Rectal smooth muscle tissue (tissue), 1 donor: ENCODE data around the gene GTPBP4.
A peak's percentile ranks its signal among the peaks of the same experiment; 100 is the strongest.
"Not testable (repeated sequence)": the region's sequence is repeated elsewhere in the genome, so short reads cannot be mapped to it uniquely, and the experiment has no call there.

Experiments used
- H3K27ac ChIP-seq: one replicate; pipeline ENCODE4 v1.7.0; 2013; ENCODE audit warnings: low read depth, low read length, inconsistent platforms
- H3K27me3 ChIP-seq: one replicate; pipeline ENCODE4 v1.7.0; 2013; ENCODE audit warnings: low read length; ENCODE audit not compliant: control insufficient read depth, insufficient read depth
- H3K36me3 ChIP-seq: one replicate; pipeline ENCODE4 v1.7.0; 2013; ENCODE audit warnings: low read length; ENCODE audit not compliant: control insufficient read depth, insufficient read depth
- H3K4me1 ChIP-seq: one replicate; pipeline ENCODE4 v1.7.0; 2013; ENCODE audit warnings: low read length; ENCODE audit not compliant: control insufficient read depth, insufficient read depth
- H3K4me3 ChIP-seq: one replicate; pipeline ENCODE4 v1.7.0; 2013; ENCODE audit warnings: low read length
- H3K9ac ChIP-seq: one replicate; pipeline ENCODE4 v1.7.0; 2013; ENCODE audit warnings: low read length

GTPBP4 gene

DNA sequence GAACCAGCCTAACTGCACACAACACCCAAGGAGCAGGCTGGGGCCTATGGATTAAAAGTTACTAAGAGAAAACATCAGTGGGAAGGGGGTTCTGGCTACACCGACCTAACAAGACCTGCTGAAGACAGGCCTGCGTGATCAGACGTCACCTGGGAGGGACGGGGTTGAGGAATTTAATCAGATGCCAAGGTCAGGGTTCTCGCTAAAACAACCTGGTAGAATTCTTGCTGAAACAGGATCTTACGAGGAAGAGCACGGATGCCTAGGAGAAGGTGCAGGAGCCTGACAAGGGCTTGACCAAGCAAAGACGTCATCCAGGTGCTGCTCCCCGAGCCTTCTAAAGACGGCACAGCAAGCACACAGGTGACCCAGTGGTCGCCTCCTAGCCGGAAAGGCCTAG, 35.9 kb downstream of the GTPBP4 start:
- no peak overlapping the region for H3K9ac ChIP-seq
- no peaks in the 10 kb centered on the region for H3K4me1 ChIP-seq
- H3K36me3 ChIP-seq: no peaks in the 10 kb centered on the region
- H3K4me3 ChIP-seq: no peak overlapping the region
- H3K27me3 ChIP-seq: no peaks in the 10 kb centered on the region
- H3K27ac ChIP-seq: no peak overlapping the region

- H3K27me3 ChIP-seq: no peaks in the 10 kb centered on the region
- no peak within 1 kb of the TSS for H3K9ac ChIP-seq
- no peak within 1 kb of the TSS for H3K4me3 ChIP-seq
- H3K27ac ChIP-seq: no peak within 1 kb of the TSS
- no peaks in the 10 kb centered on the region for H3K4me1 ChIP-seq
- no peaks in the 10 kb centered on the region for H3K36me3 ChIP-seq
Observed at GRCh38 chr10:1025683-1026082, 37.4 kb downstream of the GTPBP4 start, which contains the start of gene IDI2. TSS of gene IDI2 (minus strand) at chr10:1025859. CDS start at chr10:1024723, 1,136 bp downstream.

DNA sequence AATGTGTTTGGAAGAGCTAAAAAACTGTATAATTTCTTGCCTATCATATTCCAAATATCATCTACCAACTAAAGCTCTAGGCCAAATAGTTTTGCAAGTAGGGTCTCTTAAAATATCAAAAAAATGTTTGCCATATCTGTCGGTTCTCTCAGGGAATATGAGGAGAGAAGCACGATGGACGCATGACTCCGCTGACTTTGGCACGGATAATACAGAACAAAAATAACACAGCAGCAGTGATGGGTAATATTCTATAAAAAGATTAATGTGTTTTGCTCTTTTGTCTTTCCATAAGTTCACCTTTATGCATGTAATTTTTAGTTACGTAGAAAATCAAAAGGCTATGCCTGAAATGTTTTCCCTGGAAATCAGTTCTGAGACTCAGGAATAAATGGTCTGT, 38.3 kb downstream of the GTPBP4 start:
- Histone ChIP-seq H3K36me3 (no peaks in the 10 kb centered on the region), H3K27me3 (no peaks in the 10 kb centered on the region), H3K9ac (no peak overlapping the region), H3K4me1 (no peaks in the 10 kb centered on the region), H3K27ac (no peak overlapping the region), H3K4me3 (no peak overlapping the region)

DNA sequence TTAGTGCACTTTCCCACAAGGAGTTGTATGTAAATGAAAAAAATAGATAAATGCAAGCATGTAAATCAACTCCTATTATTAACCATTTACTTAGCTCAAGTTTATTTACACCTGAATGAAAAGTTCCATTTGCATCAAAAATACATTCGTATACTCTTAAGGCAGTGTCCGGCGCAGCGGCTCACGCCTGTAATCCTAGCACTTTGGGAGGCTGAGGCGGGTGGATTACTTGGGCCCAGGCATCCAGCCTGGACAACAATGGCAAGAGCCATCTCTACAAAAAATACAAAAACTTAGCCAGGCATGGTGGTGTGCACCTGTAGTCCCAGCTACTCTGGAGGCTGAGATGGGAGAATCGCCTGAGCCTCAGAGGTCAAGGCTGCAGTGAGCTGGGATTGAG, 41.6 kb downstream of the GTPBP4 start:
- H3K36me3 ChIP-seq: no peaks in the 10 kb centered on the region
- no peaks in the 10 kb centered on the region for H3K27me3 ChIP-seq
- H3K9ac ChIP-seq: no peak overlapping the region
- no peak overlapping the region for H3K27ac ChIP-seq
- H3K4me3 ChIP-seq: no peak overlapping the region
- H3K4me1 ChIP-seq: no peaks in the 10 kb centered on the region

GRCh38 chr10:1033601-1034000, 45.4 kb downstream of the GTPBP4 start:
- no peak overlapping the region for H3K27ac ChIP-seq
- H3K27me3 ChIP-seq: no peaks in the 10 kb centered on the region
- no peak overlapping the region for H3K4me3 ChIP-seq
- no peaks in the 10 kb centered on the region for H3K36me3 ChIP-seq
- no peaks in the 10 kb centered on the region for H3K4me1 ChIP-seq
- no peak overlapping the region for H3K9ac ChIP-seq

DNA sequence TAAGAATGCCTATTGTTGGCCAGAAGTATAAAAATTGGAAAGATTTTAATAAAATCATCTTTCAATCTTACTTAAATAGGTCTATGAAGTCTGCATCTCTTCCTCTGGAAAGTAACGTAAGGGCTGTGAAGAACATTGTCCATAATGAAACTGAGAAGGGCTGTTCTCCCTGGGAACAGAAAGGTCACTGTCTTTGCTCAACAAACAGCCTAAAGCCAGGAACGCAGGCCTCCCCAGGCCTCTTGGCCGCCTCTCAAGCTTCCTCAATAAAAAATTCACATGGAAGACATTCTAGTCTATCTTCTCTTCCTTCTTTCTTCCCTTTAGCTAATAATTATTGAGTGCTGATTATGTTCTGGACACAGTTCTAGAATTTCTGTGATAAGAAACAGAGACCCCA, 46.5 kb downstream of the GTPBP4 start:
- no peak overlapping the region for H3K27ac ChIP-seq
- no peak overlapping the region for H3K4me3 ChIP-seq
- H3K27me3 ChIP-seq: no peaks in the 10 kb centered on the region
- no peak overlapping the region for H3K9ac ChIP-seq
- no peaks in the 10 kb centered on the region for H3K36me3 ChIP-seq
- H3K4me1 ChIP-seq: no peaks in the 10 kb centered on the region

DNA sequence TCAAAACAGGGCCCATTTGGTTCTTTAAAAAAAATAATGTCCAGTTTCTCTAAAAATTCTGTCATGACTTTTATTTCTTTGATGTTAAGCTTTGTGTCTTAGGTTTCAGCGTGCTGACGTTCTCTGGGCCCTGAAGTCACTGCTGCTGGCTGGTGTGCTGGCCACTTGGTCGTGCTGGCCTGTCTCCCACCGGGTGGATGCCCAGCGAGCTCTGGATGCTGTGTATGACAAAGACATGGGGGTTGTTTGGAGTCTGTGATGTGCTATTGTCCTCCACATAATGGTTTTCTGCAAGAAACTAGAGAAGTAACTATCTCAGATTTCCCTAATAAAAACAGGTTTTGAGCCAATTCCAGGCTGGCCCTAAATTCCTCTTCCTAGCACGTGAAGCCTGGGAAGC, 47.0 kb downstream of the GTPBP4 start:
- Histone ChIP-seq H3K27ac (no peak overlapping the region), H3K4me1 (no peaks in the 10 kb centered on the region), H3K4me3 (no peak overlapping the region), H3K36me3 (peaks cover 2% of the 10 kb centered on the region), H3K27me3 (no peaks in the 10 kb centered on the region), H3K9ac (no peak overlapping the region)

GRCh38 chr10:1036341-1036791, 48.1 kb downstream of the GTPBP4 start:
- Histone ChIP-seq H3K4me1 (no peaks in the 10 kb centered on the region), H3K4me3 (no peak overlapping the region), H3K27me3 (no peaks in the 10 kb centered on the region), H3K27ac (no peak overlapping the region), H3K36me3 (peaks cover 3% of the 10 kb centered on the region), H3K9ac (no peak overlapping the region)

- H3K4me1 ChIP-seq: no peaks in the 10 kb centered on the region
- peaks cover 3% of the 10 kb centered on the region for H3K36me3 ChIP-seq
- no peak overlapping the region for H3K4me3 ChIP-seq
- H3K27ac ChIP-seq: no peak overlapping the region
- H3K27me3 ChIP-seq: no peaks in the 10 kb centered on the region
- H3K9ac ChIP-seq: no peak overlapping the region
Observed at GRCh38 chr10:1037098-1037497, 48.9 kb downstream of the GTPBP4 start.

DNA sequence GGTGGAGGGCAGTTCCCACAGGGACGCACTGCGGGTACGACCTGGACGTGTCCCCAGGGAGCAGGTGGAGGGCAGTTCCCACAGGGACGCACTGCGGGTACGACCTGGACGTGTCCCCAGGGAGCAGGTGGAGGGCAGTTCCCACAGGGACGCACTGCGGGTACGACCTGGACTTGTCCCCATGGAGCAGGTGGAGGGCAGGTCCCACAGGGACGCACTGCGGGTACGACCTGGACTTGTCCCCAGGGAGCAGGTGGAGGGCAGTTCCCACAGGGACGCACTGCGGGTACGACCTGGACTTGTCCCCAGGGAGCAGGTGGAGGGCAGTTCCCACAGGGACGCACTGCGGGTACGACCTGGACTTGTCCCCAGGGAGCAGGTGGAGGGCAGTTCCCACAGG, 50.5 kb downstream of the GTPBP4 start:
- not testable (repeated sequence) for H3K4me1 ChIP-seq, H3K27me3 ChIP-seq, H3K4me3 ChIP-seq, H3K27ac ChIP-seq, H3K9ac ChIP-seq
- H3K36me3 ChIP-seq: peaks cover 11% of the 10 kb centered on the region

DNA sequence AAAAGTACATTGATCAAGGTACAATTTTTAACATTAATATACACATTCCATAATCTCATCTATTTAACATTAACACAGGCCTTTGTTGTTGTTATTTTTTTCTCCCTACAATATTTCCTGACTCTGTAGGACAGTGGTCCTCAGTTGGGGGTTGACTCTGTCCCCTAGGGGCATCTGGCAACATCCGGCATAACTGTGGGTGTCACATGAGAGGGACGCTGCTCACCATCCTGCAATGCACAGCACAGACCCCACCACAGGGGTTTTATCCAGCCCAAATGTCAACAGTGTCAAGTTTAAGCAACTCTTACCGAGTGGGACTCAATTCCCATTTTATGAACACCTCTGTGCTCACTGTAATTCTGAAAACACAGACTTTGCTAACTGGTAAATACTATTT, 51.9 kb downstream of the GTPBP4 start:
- Histone ChIP-seq H3K4me1 (no peaks in the 10 kb centered on the region), H3K9ac (no peak overlapping the region), H3K4me3 (no peak overlapping the region), H3K27me3 (no peaks in the 10 kb centered on the region), H3K36me3 (peaks cover 11% of the 10 kb centered on the region), H3K27ac (no peak overlapping the region)

DNA sequence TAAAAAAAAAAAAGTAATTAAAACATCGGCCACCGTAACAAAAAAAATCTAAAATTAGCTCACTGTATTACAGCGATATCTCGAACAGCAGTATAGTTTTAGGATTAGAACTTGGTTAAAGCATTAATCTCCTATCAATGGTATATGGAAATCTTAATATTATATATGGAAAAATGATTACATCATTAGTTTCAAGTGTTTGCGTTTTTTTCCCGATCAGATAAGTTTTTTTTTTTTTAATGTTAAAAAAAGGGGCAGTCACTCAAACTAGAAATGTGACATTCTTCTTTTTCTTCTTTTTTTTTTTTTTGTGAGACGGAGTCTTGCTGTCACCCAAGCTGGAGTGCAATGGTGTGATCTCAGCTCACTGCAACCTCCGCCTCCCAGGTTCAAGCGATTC, 53.3 kb downstream of the GTPBP4 start:
- Histone ChIP-seq H3K27me3 (no peaks in the 10 kb centered on the region), H3K9ac (no peak overlapping the region), H3K27ac (no peak overlapping the region), H3K4me3 (no peak overlapping the region), H3K36me3 (peaks cover 11% of the 10 kb centered on the region), H3K4me1 (no peaks in the 10 kb centered on the region)

DNA sequence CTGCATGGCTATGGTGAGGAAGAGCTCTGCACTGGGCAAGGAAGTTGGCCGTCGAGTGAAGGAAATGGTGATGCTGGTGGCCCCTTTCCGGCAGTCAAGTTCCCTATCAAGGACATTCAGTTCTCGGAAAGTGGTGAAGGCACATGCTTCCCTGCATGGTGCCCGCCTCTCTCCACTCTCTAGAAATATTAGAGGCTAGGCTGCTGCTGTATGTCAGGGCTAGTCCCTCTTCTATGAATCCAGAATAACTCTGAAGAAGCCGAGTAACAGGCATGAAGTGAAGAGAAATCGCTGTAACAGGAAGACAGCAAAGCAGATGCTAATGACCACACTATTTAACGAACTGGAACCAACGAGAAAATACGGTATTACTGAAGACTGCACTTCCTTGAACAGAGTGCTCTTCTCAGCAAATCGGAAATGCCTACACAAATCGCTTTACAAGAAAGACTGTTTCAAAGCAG, 55.3 kb downstream of the GTPBP4 start:
- Histone ChIP-seq H3K4me1 (peaks cover 8% of the 10 kb centered on the region), H3K27ac (peak overlapping the region; percentile 55), H3K4me3 (peak overlapping the region; percentile 32), H3K36me3 (peaks cover 11% of the 10 kb centered on the region), H3K27me3 (no peaks in the 10 kb centered on the region), H3K9ac (no peak overlapping the region)
